HG03439 (cell line): ENCODE results near the gene OSBPL3.

Experiments used
- ATAC-seq: cut with Tn5 transposase; IDR thresholded peaks from one replicate; pipeline ENCODE4 v1.9.1; 2021; ENCODE audit warnings: mild to moderate bottlenecking, moderate library complexity; ENCODE audit not compliant: unreplicated experiment

OSBPL3 gene

GRCh38 chr7:24980534-24981170, 674 bp upstream of the OSBPL3 start:
- peak; percentile 3 for ATAC-seq

GRCh38 chr7:24979470-24979862, 512 bp downstream of the OSBPL3 start:
- ATAC-seq, result peak; percentile 49

- ATAC-seq, result peak; percentile 1
Measured at GRCh38 chr7:24978843-24979469, 1.0 kb downstream of the OSBPL3 start.

GRCh38 chr7:24975644-24976260, 4.2 kb downstream of the OSBPL3 start:
- ATAC-seq, result no peak

GRCh38 chr7:24975172-24975571, 4.8 kb downstream of the OSBPL3 start:
- no peak for ATAC-seq

GRCh38 chr7:24974026-24974832, 5.7 kb downstream of the OSBPL3 start:
- no peak for ATAC-seq

GRCh38 chr7:24972991-24973390, 7.0 kb downstream of the OSBPL3 start:
- ATAC-seq, result no peak

GRCh38 chr7:24972166-24972477, 7.9 kb downstream of the OSBPL3 start:
- ATAC-seq, result no peak

- no peak for ATAC-seq
Measured at GRCh38 chr7:24971333-24972165, 8.4 kb downstream of the OSBPL3 start.

- no peak for ATAC-seq
Measured at GRCh38 chr7:24970676-24971075, 9.3 kb downstream of the OSBPL3 start.

GRCh38 chr7:24968165-24968564, 11.8 kb downstream of the OSBPL3 start:
- ATAC-seq, result no peak

GRCh38 chr7:24967696-24968095, 12.3 kb downstream of the OSBPL3 start:
- ATAC-seq, result no peak

GRCh38 chr7:24966802-24967201, 13.2 kb downstream of the OSBPL3 start:
- ATAC-seq, result no peak

GRCh38 chr7:24965831-24966708, 13.9 kb downstream of the OSBPL3 start:
- peak; percentile 76 for ATAC-seq

- ATAC-seq, result no peak
Measured at GRCh38 chr7:24964191-24964590, 15.8 kb downstream of the OSBPL3 start.

- ATAC-seq, result peak; percentile 31
Measured at GRCh38 chr7:24963218-24963617, 16.8 kb downstream of the OSBPL3 start.

GRCh38 chr7:24962418-24962962, 17.5 kb downstream of the OSBPL3 start:
- ATAC-seq, result no peak

GRCh38 chr7:24959735-24960485, 20.1 kb downstream of the OSBPL3 start:
- ATAC-seq, result no peak

- no peak for ATAC-seq
Measured at GRCh38 chr7:24958399-24958798, 21.6 kb downstream of the OSBPL3 start.
